Measurements from ENCODE around the gene NOC3L. TPM values are rescaled to one million over a fixed set of nuclear protein-coding genes. Genes with fewer than 3 reads are reported as not detected.
A peak's percentile ranks its signal among the peaks of the same experiment; 100 is the strongest.

NOC3L gene, protein sequence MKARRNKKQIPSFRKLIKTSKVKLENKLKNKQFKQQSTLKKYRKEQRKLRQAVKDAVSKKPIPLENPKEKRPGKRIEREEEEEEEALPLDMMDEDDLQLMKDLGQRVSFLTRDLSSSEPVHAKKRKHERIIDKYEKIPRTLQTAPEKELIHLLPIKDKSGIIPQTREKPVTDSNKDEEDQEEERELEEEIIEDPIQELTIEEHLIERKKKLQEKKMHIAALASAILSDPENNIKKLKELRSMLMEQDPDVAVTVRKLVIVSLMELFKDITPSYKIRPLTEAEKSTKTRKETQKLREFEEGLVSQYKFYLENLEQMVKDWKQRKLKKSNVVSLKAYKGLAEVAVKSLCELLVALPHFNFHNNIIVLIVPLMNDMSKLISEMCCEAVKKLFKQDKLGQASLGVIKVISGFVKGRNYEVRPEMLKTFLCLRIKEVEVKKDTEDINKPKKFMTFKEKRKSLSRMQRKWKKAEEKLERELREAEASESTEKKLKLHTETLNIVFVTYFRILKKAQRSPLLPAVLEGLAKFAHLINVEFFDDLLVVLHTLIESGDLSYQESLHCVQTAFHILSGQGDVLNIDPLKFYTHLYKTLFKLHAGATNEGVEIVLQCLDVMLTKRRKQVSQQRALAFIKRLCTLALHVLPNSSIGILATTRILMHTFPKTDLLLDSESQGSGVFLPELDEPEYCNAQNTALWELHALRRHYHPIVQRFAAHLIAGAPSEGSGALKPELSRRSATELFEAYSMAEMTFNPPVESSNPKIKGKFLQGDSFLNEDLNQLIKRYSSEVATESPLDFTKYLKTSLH
- 39.9 and 42.3 TPM in 2 replicates for total RNA-seq (2022)
- Bru-seq, nascent RNA, result percentile 92 among the genes with signal in this experiment
- BruChase-seq, experiment 1, labeled RNA remaining after a 2-hour chase, result percentile 93 among the genes with signal in this experiment
- BruChase-seq, experiment 2, labeled RNA remaining after a 6-hour chase, result percentile 90 among the genes with signal in this experiment
- long read RNA-seq, transcript NOC3L-201 (21 exons, 3,455 nt), result major isoform, 78 of 90 reads
- long read RNA-seq, partial matches to known transcripts, result 2 of 90 reads
- long read RNA-seq, other reads (novel, unspliced or antisense), result 10 of 90 reads

DNA sequence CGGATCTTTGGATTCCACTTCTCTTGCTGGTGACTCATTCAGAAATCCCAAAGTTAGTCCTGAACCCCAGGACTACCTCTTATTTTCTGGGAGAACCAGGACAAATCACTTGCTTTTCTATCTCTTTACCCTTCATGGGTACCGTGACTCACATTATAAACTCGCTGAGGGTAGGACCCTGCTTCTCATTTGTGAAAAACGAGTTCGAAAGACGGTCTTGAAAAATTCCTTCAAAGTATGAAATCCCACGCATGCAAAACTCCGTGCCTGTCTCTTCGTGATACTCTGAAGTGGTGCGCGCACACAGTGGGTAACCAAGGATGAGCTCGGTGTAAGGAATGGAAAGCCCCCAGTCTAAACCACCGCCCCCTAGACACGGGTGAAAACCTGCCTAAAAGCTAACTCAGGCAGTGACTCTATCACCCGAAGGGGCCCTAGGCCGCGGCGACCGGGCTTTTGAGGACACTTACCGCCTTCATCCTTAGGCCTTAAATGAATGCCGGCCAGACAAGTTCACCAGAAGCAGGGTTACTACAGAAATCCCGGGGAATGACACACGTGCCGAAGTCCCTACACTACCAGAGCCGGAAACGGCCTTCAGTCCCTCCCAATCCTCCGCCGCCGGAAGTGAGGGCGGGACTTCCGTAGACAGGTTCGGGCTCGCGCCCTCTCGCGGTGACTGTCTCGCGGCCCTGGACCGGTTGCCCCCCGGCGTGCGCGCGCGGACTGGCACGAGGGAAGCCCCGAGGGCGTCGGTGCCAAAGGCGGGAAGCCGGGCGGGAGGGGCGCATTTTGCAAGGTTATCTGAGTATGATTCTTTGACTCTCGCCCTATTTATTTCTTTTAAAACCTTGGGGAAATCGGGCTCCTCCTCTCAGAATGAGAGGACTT is at the start of gene NOC3L:
Gene NOC3L, minus strand, starts transcription at position 580 of the 891 bp plus-strand sequence. Its CDS starts 101 bp downstream, at position 479.
- TF ChIP-seq, protein P1, sequence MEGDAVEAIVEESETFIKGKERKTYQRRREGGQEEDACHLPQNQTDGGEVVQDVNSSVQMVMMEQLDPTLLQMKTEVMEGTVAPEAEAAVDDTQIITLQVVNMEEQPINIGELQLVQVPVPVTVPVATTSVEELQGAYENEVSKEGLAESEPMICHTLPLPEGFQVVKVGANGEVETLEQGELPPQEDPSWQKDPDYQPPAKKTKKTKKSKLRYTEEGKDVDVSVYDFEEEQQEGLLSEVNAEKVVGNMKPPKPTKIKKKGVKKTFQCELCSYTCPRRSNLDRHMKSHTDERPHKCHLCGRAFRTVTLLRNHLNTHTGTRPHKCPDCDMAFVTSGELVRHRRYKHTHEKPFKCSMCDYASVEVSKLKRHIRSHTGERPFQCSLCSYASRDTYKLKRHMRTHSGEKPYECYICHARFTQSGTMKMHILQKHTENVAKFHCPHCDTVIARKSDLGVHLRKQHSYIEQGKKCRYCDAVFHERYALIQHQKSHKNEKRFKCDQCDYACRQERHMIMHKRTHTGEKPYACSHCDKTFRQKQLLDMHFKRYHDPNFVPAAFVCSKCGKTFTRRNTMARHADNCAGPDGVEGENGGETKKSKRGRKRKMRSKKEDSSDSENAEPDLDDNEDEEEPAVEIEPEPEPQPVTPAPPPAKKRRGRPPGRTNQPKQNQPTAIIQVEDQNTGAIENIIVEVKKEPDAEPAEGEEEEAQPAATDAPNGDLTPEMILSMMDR (IDR thresholded peaks at IDR 0.05; ENCODE audit: insufficient read depth in 1 of 2, low read depth in 1 of 2, low read length in 1 of 2, severe bottlenecking in 1 of 2, unreplicated experiment in 1 of 2), result peak; percentile 81 to 89
- POLR2A ChIA-PET, result interaction anchor here (0.6 to 2.9 kb wide), 4 partner anchors 37 to 82 kb away, joined by 4 to 12 read pairs (median 6); partner anchors contain the start of gene TBC1D12

DNA sequence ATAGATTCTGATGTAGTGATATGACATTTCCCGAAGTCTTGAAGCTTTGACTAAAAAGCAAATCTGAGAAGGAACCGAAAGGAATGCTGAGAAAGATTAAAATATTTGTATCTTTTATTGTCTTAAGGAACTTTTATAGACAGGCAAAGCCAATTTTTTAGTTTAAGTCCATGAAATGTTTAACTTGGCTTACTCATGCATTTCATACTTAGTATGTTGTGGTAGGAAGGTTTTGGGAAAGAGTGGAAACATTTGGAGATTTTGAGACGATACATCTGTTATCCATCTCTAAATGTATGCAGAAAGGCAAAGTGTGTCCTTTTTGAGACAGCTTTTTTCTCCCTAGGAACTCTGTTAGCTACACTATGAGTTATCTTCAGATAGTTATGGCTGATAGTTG is 49.7 kb upstream of the NOC3L start:
- Histone ChIP-seq H3K4me1 (peaks cover 45% of the 10 kb centered on the region), H3K27me3 (replicated peaks; ENCODE audit: control insufficient read depth, insufficient read depth, low read length) (no peaks in the 10 kb centered on the region), H3K4me3 (ENCODE audit: low read depth, low read length) (no peak overlapping the region), H3K9me3 (no peaks in the 10 kb centered on the region), H3K36me3 (ENCODE audit: control insufficient read depth, insufficient read depth, low read length) (no peaks in the 10 kb centered on the region)
- Mint-ChIP-seq H3K4me3 (ENCODE audit: unreplicated experiment) (no peak overlapping the region), H3K36me3 (ENCODE audit: insufficient read depth, unreplicated experiment) (peaks cover 7% of the 10 kb centered on the region), H3K27ac (ENCODE audit: unreplicated experiment) (peak overlapping the region; percentile 39), H3K9me3 (ENCODE audit: unreplicated experiment) (no peaks in the 10 kb centered on the region), H3K4me1 (ENCODE audit: low read depth, unreplicated experiment) (peaks cover 43% of the 10 kb centered on the region), H3K27me3 (ENCODE audit: insufficient read depth, unreplicated experiment) (no peaks in the 10 kb centered on the region)
- BruUV-seq (replicated peaks), result no TSS peak
- intact Hi-C loops (cut with micrococcal nuclease; ENCODE audit: unreplicated experiment), result no loop called here
- TF ChIP-seq, protein P1 (IDR thresholded peaks at IDR 0.05; ENCODE audit: insufficient read depth in 1 of 2, low read depth in 1 of 2, low read length in 1 of 2, severe bottlenecking in 1 of 2, unreplicated experiment in 1 of 2), result no peak
- CTCF ChIA-PET, result no interaction called here
- DNase-seq, result no peak
- POLR2A ChIA-PET, result interaction anchor here (1.1 kb wide), 1 partner anchor 10 kb away, joined by 5 read pairs; the partner anchor contains the start of gene TBC1D12

More for the DNA sequence above, at the start of gene NOC3L:
- peaks cover 33% of the 10 kb centered on the region for H3K36me3 Mint-ChIP-seq (ENCODE audit: insufficient read depth, unreplicated experiment)
- Histone ChIP-seq H3K27me3 (replicated peaks; ENCODE audit: control insufficient read depth, insufficient read depth, low read length) (no peaks in the 10 kb centered on the region), H3K36me3 (ENCODE audit: control insufficient read depth, insufficient read depth, low read length) (no peaks in the 10 kb centered on the region; the same call in 1 of the 2 replicates), H3K4me3 (ENCODE audit: low read depth, low read length) (peak within 1 kb of the TSS; percentile 67), H3K9me3 (no peaks in the 10 kb centered on the region), H3K4me1 (peaks cover 17% of the 10 kb centered on the region)
- H3K9me3 Mint-ChIP-seq (ENCODE audit: unreplicated experiment), result no peaks in the 10 kb centered on the region
- intact Hi-C loops (cut with micrococcal nuclease; ENCODE audit: unreplicated experiment), result loop anchor here (1.0 to 2.0 kb wide), 3 partner anchors 40 to 138 kb away; partner anchors contain the start of gene TBC1D12
- H3K27me3 Mint-ChIP-seq (ENCODE audit: insufficient read depth, unreplicated experiment), result no peaks in the 10 kb centered on the region
- H3K4me1 Mint-ChIP-seq (ENCODE audit: low read depth, unreplicated experiment), result peaks cover 17% of the 10 kb centered on the region
- TSS peak; percentile 65 for BruUV-seq (replicated peaks)
- peak; percentile 97 to 98 for DNase-seq
- CTCF ChIA-PET, result interaction anchor here (1.0 to 3.1 kb wide), 3 partner anchors 39 to 82 kb away, joined by 6 to 27 read pairs (median 9); partner anchors contain the start of gene TBC1D12
- H3K27ac Mint-ChIP-seq (ENCODE audit: unreplicated experiment), result peak within 1 kb of the TSS; percentile 84
- H3K4me3 Mint-ChIP-seq (ENCODE audit: unreplicated experiment), result peak within 1 kb of the TSS; percentile 89
